ENCODE measurements around the gene ELAVL2.

The ELAVL2 gene

DNA sequence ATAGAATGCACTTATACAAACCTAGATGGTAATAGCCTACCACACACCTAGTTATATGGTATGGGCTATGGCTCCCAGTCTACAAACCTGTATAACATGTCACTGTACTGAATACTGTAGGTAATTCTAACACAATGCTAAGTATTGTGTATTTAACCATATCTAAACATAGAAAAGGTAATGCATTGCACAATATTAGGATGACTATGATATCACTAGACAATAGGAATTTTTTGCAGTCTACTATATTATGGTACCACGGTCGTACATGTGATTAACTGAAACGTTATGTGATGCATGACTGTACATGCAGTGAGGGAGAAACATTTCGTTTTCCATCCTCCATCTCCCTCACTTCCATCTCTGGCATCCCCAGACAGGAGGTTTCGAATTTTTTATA is 130.5 kb downstream of the ELAVL2 start:
- Histone ChIP-seq H3K4me3 (ENCODE audit: low read length) (no peak overlapping the region), H3K36me3 (ENCODE audit: control insufficient read depth, insufficient read depth, low read length) (no peaks in the 10 kb centered on the region), H3K27me3 (ENCODE audit: control insufficient read depth, insufficient read depth, low read length) (no peaks in the 10 kb centered on the region), H3K27ac (ENCODE audit: low read length) (no peak overlapping the region), H3K9me3 (ENCODE audit: control insufficient read depth, insufficient read depth, low read length) (no peaks in the 10 kb centered on the region), H3K4me1 (ENCODE audit: control insufficient read depth, insufficient read depth, low read length) (no peaks in the 10 kb centered on the region; the same call in 1 of the 2 replicates)
- no CpG with 5 or more reads among the region's 5 CpGs for WGBS (ENCODE audit: insufficient coverage, insufficient read length)
- DNase-seq (ENCODE audit: low read depth, low spot score), result no peak

- Histone ChIP-seq H3K4me3 (ENCODE audit: low read length) (no peak overlapping the region), H3K36me3 (ENCODE audit: control insufficient read depth, insufficient read depth, low read length) (no peaks in the 10 kb centered on the region), H3K27ac (ENCODE audit: low read length) (no peak overlapping the region), H3K9me3 (ENCODE audit: control insufficient read depth, insufficient read depth, low read length) (no peaks in the 10 kb centered on the region), H3K4me1 (ENCODE audit: control insufficient read depth, insufficient read depth, low read length) (no peaks in the 10 kb centered on the region; the same call in 1 of the 2 replicates), H3K27me3 (ENCODE audit: control insufficient read depth, insufficient read depth, low read length) (no peaks in the 10 kb centered on the region)
- WGBS (ENCODE audit: insufficient coverage, insufficient read length), result no CpG with 5 or more reads among the region's 5 CpGs
- DNase-seq (ENCODE audit: low read depth, low spot score), result no peak
These were observed 132.7 kb downstream of the ELAVL2 start for GRCh38 chr9:23693374-23693773.

- no peak for DNase-seq (ENCODE audit: low read depth, low spot score)
- Histone ChIP-seq H3K4me1 (ENCODE audit: control insufficient read depth, insufficient read depth, low read length) (peaks cover 7% of the 10 kb centered on the region), H3K27ac (ENCODE audit: low read length) (no peak overlapping the region), H3K27me3 (ENCODE audit: control insufficient read depth, insufficient read depth, low read length) (no peaks in the 10 kb centered on the region), H3K4me3 (ENCODE audit: low read length) (no peak overlapping the region), H3K9me3 (ENCODE audit: control insufficient read depth, insufficient read depth, low read length) (no peaks in the 10 kb centered on the region), H3K36me3 (ENCODE audit: control insufficient read depth, insufficient read depth, low read length) (no peaks in the 10 kb centered on the region; the same call in 1 of the 2 replicates)
- no CpG with 5 or more reads among the region's 1 CpG for WGBS (ENCODE audit: insufficient coverage, insufficient read length)
These were observed 139.1 kb downstream of the ELAVL2 start for GRCh38 chr9:23686896-23687295.

- no peak overlapping the region for H3K27ac ChIP-seq (ENCODE audit: low read length)
- H3K9me3 ChIP-seq (ENCODE audit: control insufficient read depth, insufficient read depth, low read length), result no peaks in the 10 kb centered on the region
- no peak overlapping the region for H3K4me3 ChIP-seq (ENCODE audit: low read length)
- no peaks in the 10 kb centered on the region for H3K27me3 ChIP-seq (ENCODE audit: control insufficient read depth, insufficient read depth, low read length)
- peaks cover 8% of the 10 kb centered on the region for H3K4me1 ChIP-seq (ENCODE audit: control insufficient read depth, insufficient read depth, low read length)
- WGBS (ENCODE audit: insufficient coverage, insufficient read length), result no CpG with 5 or more reads among the region's 4 CpGs
- no peak for DNase-seq (ENCODE audit: low read depth, low spot score)
- H3K36me3 ChIP-seq (ENCODE audit: control insufficient read depth, insufficient read depth, low read length), result no peaks in the 10 kb centered on the region; the same call in 1 of the 2 replicates
These were observed 139.8 kb downstream of the ELAVL2 start for GRCh38 chr9:23686257-23686656.

DNA sequence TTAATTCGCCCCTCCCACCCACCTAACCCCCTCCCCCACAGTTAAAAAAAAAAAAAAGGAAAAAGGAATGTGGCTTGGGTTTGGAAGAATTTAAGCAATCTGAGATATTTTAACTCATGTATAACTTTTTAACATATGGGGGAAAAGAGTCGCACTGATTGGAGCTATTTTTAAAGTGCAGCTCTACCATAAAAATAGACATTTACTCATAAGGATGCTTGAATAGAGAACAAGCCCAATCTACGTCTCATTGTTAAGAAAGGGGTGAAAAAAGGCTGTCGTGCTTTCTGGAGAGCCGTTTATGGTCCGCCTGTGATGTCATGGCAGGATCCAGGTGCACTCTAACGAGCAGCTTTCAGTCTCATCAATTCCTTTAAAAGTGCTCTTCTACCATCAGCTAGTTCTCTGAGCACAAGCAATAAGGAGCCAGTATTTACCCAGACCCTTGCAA is 142.4 kb downstream of the ELAVL2 start:
- Histone ChIP-seq H3K27ac (ENCODE audit: low read length) (peak overlapping the region; percentile 76), H3K4me3 (ENCODE audit: low read length) (no peak overlapping the region), H3K36me3 (ENCODE audit: control insufficient read depth, insufficient read depth, low read length) (no peaks in the 10 kb centered on the region; the same call in 1 of the 2 replicates)

GRCh38 chr9:23682891-23683431 is 143.1 kb downstream of the ELAVL2 start:
- no peaks in the 10 kb centered on the region for H3K27me3 ChIP-seq (ENCODE audit: control insufficient read depth, insufficient read depth, low read length)
- H3K27ac ChIP-seq (ENCODE audit: low read length), result no peak overlapping the region
- peaks cover 8% of the 10 kb centered on the region for H3K4me1 ChIP-seq (ENCODE audit: control insufficient read depth, insufficient read depth, low read length)
- no peak overlapping the region for H3K4me3 ChIP-seq (ENCODE audit: low read length)
- no peaks in the 10 kb centered on the region; the same call in 1 of the 2 replicates for H3K36me3 ChIP-seq (ENCODE audit: control insufficient read depth, insufficient read depth, low read length)
- H3K9me3 ChIP-seq (ENCODE audit: control insufficient read depth, insufficient read depth, low read length), result no peaks in the 10 kb centered on the region
- DNase-seq (ENCODE audit: low read depth, low spot score), result no peak
- no CpG with 5 or more reads among the region's 3 CpGs for WGBS (ENCODE audit: insufficient coverage, insufficient read length)

More for the DNA sequence above, 142.4 kb downstream of the ELAVL2 start:
- Histone ChIP-seq H3K9me3 (ENCODE audit: control insufficient read depth, insufficient read depth, low read length) (no peaks in the 10 kb centered on the region), H3K4me1 (ENCODE audit: control insufficient read depth, insufficient read depth, low read length) (peaks cover 8% of the 10 kb centered on the region), H3K27me3 (ENCODE audit: control insufficient read depth, insufficient read depth, low read length) (no peaks in the 10 kb centered on the region)
- WGBS (ENCODE audit: insufficient coverage, insufficient read length), result no CpG with 5 or more reads among the region's 7 CpGs
- no peak for DNase-seq (ENCODE audit: low read depth, low spot score)

DNA sequence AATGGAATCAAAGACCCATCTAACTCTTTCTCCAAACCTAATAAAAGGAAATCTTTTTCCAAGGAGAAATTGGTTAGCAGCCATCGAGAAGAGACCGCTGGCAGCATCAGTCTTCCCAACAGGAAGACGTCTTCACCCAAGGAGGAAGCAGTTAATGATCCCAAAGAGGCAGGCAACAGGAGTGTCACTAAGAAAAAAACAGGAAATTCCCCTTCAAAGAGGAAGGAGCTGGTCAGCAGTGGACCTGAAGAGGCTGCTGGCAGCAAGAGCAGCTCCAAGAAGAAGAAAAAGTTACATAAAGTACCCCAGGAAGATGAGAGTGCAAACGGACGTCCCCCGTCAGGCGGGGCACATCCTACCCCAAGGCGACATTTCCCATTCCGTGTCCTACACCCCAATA is 143.7 kb downstream of the ELAVL2 start:
- WGBS (ENCODE audit: insufficient coverage, insufficient read length), result no CpG with 5 or more reads among the region's 9 CpGs
- no peak overlapping the region for H3K27ac ChIP-seq (ENCODE audit: low read length)
- peaks cover 8% of the 10 kb centered on the region for H3K4me1 ChIP-seq (ENCODE audit: control insufficient read depth, insufficient read depth, low read length)

GRCh38 chr9:23677446-23677845 is 148.6 kb downstream of the ELAVL2 start:
- Histone ChIP-seq H3K4me3 (ENCODE audit: low read length) (no peak overlapping the region), H3K36me3 (ENCODE audit: control insufficient read depth, insufficient read depth, low read length) (no peaks in the 10 kb centered on the region; the same call in 1 of the 2 replicates), H3K27me3 (ENCODE audit: control insufficient read depth, insufficient read depth, low read length) (no peaks in the 10 kb centered on the region), H3K9me3 (ENCODE audit: control insufficient read depth, insufficient read depth, low read length) (no peaks in the 10 kb centered on the region), H3K27ac (ENCODE audit: low read length) (no peak overlapping the region), H3K4me1 (ENCODE audit: control insufficient read depth, insufficient read depth, low read length) (peaks cover 1% of the 10 kb centered on the region; the same call in 1 of the 2 replicates)
- WGBS (ENCODE audit: insufficient coverage, insufficient read length), result no CpG with 5 or more reads among the region's 3 CpGs
- DNase-seq (ENCODE audit: low read depth, low spot score), result no peak

More for the DNA sequence above, 143.7 kb downstream of the ELAVL2 start:
- H3K36me3 ChIP-seq (ENCODE audit: control insufficient read depth, insufficient read depth, low read length), result no peaks in the 10 kb centered on the region; the same call in 1 of the 2 replicates
- no peaks in the 10 kb centered on the region for H3K9me3 ChIP-seq (ENCODE audit: control insufficient read depth, insufficient read depth, low read length)
- no peak overlapping the region for H3K4me3 ChIP-seq (ENCODE audit: low read length)
- no peaks in the 10 kb centered on the region for H3K27me3 ChIP-seq (ENCODE audit: control insufficient read depth, insufficient read depth, low read length)
- DNase-seq (ENCODE audit: low read depth, low spot score), result no peak

GRCh38 chr9:23674016-23674585 is 151.9 kb downstream of the ELAVL2 start:
- Histone ChIP-seq H3K4me1 (ENCODE audit: control insufficient read depth, insufficient read depth, low read length) (no peaks in the 10 kb centered on the region; the same call in 1 of the 2 replicates), H3K4me3 (ENCODE audit: low read length) (no peak overlapping the region), H3K36me3 (ENCODE audit: control insufficient read depth, insufficient read depth, low read length) (peaks cover 2% of the 10 kb centered on the region; the same call in 1 of the 2 replicates), H3K27ac (ENCODE audit: low read length) (no peak overlapping the region), H3K27me3 (ENCODE audit: control insufficient read depth, insufficient read depth, low read length) (no peaks in the 10 kb centered on the region), H3K9me3 (ENCODE audit: control insufficient read depth, insufficient read depth, low read length) (no peaks in the 10 kb centered on the region)
- DNase-seq (ENCODE audit: low read depth, low spot score), result no peak
- no CpG with 5 or more reads among the region's 6 CpGs for WGBS (ENCODE audit: insufficient coverage, insufficient read length)

DNA sequence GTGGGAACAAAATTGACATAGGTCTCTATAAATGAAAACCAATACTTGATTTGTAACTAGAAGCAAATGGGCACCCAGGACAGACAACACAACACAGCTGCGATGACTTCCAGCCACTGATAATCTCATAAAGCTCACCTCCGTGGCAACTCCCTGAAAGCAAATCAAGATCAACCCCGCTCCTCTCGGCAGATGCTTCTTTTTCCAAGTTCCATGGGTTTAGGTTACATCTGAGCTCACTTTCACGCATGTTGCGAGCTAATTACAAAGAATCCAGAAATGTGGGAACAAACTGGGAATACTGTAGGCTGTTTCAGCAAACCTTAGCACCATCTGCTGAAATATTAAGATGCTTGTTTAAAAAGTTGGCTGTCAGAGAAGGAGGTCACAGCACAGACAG is 153.9 kb downstream of the ELAVL2 start:
- Histone ChIP-seq H3K36me3 (ENCODE audit: control insufficient read depth, insufficient read depth, low read length) (peaks cover 3% of the 10 kb centered on the region; the same call in 1 of the 2 replicates), H3K9me3 (ENCODE audit: control insufficient read depth, insufficient read depth, low read length) (no peaks in the 10 kb centered on the region), H3K4me1 (ENCODE audit: control insufficient read depth, insufficient read depth, low read length) (no peaks in the 10 kb centered on the region), H3K27me3 (ENCODE audit: control insufficient read depth, insufficient read depth, low read length) (no peaks in the 10 kb centered on the region), H3K4me3 (ENCODE audit: low read length) (no peak overlapping the region), H3K27ac (ENCODE audit: low read length) (no peak overlapping the region)
- no CpG with 5 or more reads among the region's 6 CpGs for WGBS (ENCODE audit: insufficient coverage, insufficient read length)
- no peak for DNase-seq (ENCODE audit: low read depth, low spot score)

Data from iPS DF 6.9 (cell line).